ENCODE results near the gene ALG6. TPM values are rescaled to one million over a fixed set of nuclear protein-coding genes. Genes with fewer than 3 reads are reported as not detected.
A peak's percentile ranks its signal among the peaks of the same experiment; 100 is the strongest.

The ALG6 gene
- total RNA-seq, 1 donor: 13.0 TPM

- no peak overlapping the region for H3K4me3 ChIP-seq (ENCODE audit: low read depth, low read length)
- DNase-seq (ENCODE audit: low read depth): no peak
- no peak for TF ChIP-seq CTCF (IDR thresholded peaks at IDR 0.05; ENCODE audit: insufficient read depth, low read depth, low read length)
Observed at GRCh38 chr1:63429281-63429680, 61.9 kb downstream of the ALG6 start.

- peak; percentile 34 for DNase-seq (ENCODE audit: low read depth)
- no peak for TF ChIP-seq CTCF (IDR thresholded peaks at IDR 0.05; ENCODE audit: insufficient read depth, low read depth, low read length)
- no peak overlapping the region for H3K4me3 ChIP-seq (ENCODE audit: low read depth, low read length)
Observed at GRCh38 chr1:63435161-63435560, 67.7 kb downstream of the ALG6 start.

- no peak for DNase-seq (ENCODE audit: low read depth)
- no peak for TF ChIP-seq CTCF (IDR thresholded peaks at IDR 0.05; ENCODE audit: insufficient read depth, low read depth, low read length)
Observed at GRCh38 chr1:63442141-63442475, 74.7 kb downstream of the ALG6 start.

GRCh38 chr1:63448731-63449246 is 81.4 kb downstream of the ALG6 start:
- peak; percentile 37 for DNase-seq (ENCODE audit: low read depth)
- no peak overlapping the region for H3K4me3 ChIP-seq (ENCODE audit: low read depth, low read length)
- no peak for TF ChIP-seq CTCF (IDR thresholded peaks at IDR 0.05; ENCODE audit: insufficient read depth, low read depth, low read length)

More at GRCh38 chr1:63442141-63442475, 74.7 kb downstream of the ALG6 start:
- H3K4me3 ChIP-seq (ENCODE audit: low read depth, low read length): no peak overlapping the region

GRCh38 chr1:63450416-63450815 is 83.0 kb downstream of the ALG6 start:
- H3K4me3 ChIP-seq (ENCODE audit: low read depth, low read length): no peak overlapping the region
- no peak for DNase-seq (ENCODE audit: low read depth)
- no peak for TF ChIP-seq CTCF (IDR thresholded peaks at IDR 0.05; ENCODE audit: insufficient read depth, low read depth, low read length)

GRCh38 chr1:63453232-63453631 is 85.8 kb downstream of the ALG6 start:
- no peak overlapping the region for H3K4me3 ChIP-seq (ENCODE audit: low read depth, low read length)
- TF ChIP-seq CTCF (IDR thresholded peaks at IDR 0.05; ENCODE audit: insufficient read depth, low read depth, low read length): no peak
- no peak for DNase-seq (ENCODE audit: low read depth)

- peak; percentile 23 for DNase-seq (ENCODE audit: low read depth)
- H3K4me3 ChIP-seq (ENCODE audit: low read depth, low read length): no peak overlapping the region
- TF ChIP-seq CTCF (IDR thresholded peaks at IDR 0.05; ENCODE audit: insufficient read depth, low read depth, low read length): peak; percentile 32
Observed at GRCh38 chr1:63454269-63454668, 86.8 kb downstream of the ALG6 start.

All from fibroblast of villous mesenchyme (primary cell).